LNCaP clone FGC (cell line): ENCODE data around the gene ORC2.
"Not testable (repeated sequence)": the region's sequence is repeated elsewhere in the genome, so short reads cannot be mapped to it uniquely, and the experiment has no call there.

Source experiments
- DNase-seq: peaks from one replicate; pipeline ENCODE4 v3.0.0-alpha.2; 2011; ENCODE audit warnings: low read depth
- H3K4me3 ChIP-seq: 2 replicates; pipeline ENCODE4 v1.5.1; 2011; ENCODE audit warnings: mild to moderate bottlenecking, low read depth, low read length, control low read depth
- TF ChIP-seq, protein P1 (sequence below): IDR thresholded peaks from 2 replicates; pipeline ENCODE4 v1.5.1; 2012; ENCODE audit warnings: mild to moderate bottlenecking; ENCODE audit not compliant: control insufficient read depth, insufficient read depth; ENCODE audit errors: extremely low read depth

Gene ORC2

GRCh38 chr2:200985799-200986198 lies 22.3 kb upstream of the ORC2 start:
- H3K4me3 ChIP-seq, result no peak overlapping the region
- TF ChIP-seq, protein P1, sequence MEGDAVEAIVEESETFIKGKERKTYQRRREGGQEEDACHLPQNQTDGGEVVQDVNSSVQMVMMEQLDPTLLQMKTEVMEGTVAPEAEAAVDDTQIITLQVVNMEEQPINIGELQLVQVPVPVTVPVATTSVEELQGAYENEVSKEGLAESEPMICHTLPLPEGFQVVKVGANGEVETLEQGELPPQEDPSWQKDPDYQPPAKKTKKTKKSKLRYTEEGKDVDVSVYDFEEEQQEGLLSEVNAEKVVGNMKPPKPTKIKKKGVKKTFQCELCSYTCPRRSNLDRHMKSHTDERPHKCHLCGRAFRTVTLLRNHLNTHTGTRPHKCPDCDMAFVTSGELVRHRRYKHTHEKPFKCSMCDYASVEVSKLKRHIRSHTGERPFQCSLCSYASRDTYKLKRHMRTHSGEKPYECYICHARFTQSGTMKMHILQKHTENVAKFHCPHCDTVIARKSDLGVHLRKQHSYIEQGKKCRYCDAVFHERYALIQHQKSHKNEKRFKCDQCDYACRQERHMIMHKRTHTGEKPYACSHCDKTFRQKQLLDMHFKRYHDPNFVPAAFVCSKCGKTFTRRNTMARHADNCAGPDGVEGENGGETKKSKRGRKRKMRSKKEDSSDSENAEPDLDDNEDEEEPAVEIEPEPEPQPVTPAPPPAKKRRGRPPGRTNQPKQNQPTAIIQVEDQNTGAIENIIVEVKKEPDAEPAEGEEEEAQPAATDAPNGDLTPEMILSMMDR, result no peak
- no peak for DNase-seq

- DNase-seq, result no peak
- TF ChIP-seq, protein P1, result no peak
- no peak overlapping the region for H3K4me3 ChIP-seq
Observed at GRCh38 chr2:200976710-200977109, 13.2 kb upstream of the ORC2 start.

GRCh38 chr2:200975672-200976071 lies 12.2 kb upstream of the ORC2 start:
- H3K4me3 ChIP-seq, result no peak overlapping the region
- peak; percentile 13 for DNase-seq
- TF ChIP-seq, protein P1, result no peak

- not testable (repeated sequence) for H3K4me3 ChIP-seq, DNase-seq
Observed at GRCh38 chr2:200970057-200970456, 6.6 kb upstream of the ORC2 start.

GRCh38 chr2:200968735-200969134 lies 5.3 kb upstream of the ORC2 start:
- no peak for DNase-seq
- TF ChIP-seq, protein P1, result no peak
- no peak overlapping the region for H3K4me3 ChIP-seq

GRCh38 chr2:200968162-200968561 lies 4.7 kb upstream of the ORC2 start:
- TF ChIP-seq, protein P1, result no peak
- DNase-seq, result no peak
- H3K4me3 ChIP-seq, result no peak overlapping the region

DNA sequence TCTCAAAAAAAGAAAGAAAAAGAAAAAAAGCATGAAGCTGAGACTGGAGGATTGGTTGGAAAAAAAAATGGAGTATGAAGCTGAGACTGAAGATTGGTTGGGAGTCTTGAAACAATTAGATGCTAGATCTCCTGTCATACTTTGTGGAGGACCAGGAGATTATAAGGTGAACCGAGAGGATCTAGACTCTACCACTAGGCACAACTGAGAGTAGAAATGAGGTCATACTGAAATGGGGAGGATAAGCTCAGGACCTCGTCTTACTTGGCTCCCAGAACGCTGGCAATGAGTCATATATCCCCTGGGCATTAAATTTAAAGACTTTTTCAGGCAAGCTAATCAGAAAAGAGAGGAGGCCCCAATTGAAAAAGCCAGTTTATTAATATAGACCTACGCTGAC lies 3.3 kb upstream of the ORC2 start:
- H3K4me3 ChIP-seq, result no peak overlapping the region
- no peak for DNase-seq
- TF ChIP-seq, protein P1, result no peak
